22Rv1 (cell line): ENCODE data around the gene CLCN2.

Source experiments
- H3K27ac ChIP-seq: fragments of 450-650 bp; 2 replicates; pipeline ENCODE4 v1.5.1; 2017
- ZFX ChIP-seq: fragments of 450-650 bp; IDR thresholded peaks from 2 replicates; pipeline ENCODE4 v1.6.1; 2017; ENCODE audit warnings: antibody characterized with exemption, borderline replicate concordance
- TF ChIP-seq, protein P1 (sequence below): fragments of 450-650 bp; IDR thresholded peaks from 2 replicates; pipeline ENCODE4 v1.5.1; 2017; ENCODE audit warnings: mild to moderate bottlenecking

CLCN2 gene

DNA sequence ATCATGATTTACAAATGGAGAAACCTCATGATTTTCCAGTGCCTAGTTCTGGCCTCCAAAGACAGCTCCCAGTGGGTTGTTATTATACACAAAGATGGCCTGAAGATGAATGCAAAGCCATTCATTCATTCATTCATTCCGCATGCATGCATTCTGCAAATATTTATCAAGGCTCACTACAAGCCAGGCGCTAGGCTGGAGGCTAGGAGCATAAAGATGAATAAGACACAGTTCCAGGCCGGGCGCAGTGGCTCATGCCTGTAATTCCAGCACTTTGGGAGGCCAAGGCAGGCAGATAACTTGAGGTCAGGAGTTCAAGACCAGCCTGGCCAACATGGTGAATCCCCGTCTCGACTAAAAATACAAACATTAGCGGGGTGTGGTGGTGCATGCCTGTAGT lies 64.8 kb downstream of the CLCN2 start:
- TF ChIP-seq, protein P1, sequence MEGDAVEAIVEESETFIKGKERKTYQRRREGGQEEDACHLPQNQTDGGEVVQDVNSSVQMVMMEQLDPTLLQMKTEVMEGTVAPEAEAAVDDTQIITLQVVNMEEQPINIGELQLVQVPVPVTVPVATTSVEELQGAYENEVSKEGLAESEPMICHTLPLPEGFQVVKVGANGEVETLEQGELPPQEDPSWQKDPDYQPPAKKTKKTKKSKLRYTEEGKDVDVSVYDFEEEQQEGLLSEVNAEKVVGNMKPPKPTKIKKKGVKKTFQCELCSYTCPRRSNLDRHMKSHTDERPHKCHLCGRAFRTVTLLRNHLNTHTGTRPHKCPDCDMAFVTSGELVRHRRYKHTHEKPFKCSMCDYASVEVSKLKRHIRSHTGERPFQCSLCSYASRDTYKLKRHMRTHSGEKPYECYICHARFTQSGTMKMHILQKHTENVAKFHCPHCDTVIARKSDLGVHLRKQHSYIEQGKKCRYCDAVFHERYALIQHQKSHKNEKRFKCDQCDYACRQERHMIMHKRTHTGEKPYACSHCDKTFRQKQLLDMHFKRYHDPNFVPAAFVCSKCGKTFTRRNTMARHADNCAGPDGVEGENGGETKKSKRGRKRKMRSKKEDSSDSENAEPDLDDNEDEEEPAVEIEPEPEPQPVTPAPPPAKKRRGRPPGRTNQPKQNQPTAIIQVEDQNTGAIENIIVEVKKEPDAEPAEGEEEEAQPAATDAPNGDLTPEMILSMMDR = no peak
- TF ChIP-seq ZFX = no peak

More for the DNA sequence above, 64.8 kb downstream of the CLCN2 start:
- H3K27ac ChIP-seq = no peak overlapping the region
